Measurements from ENCODE around the gene ACBD3.
A peak's percentile ranks its signal among the peaks of the same experiment; 100 is the strongest.

ACBD3 gene

GRCh38 chr1:226181996-226182714 is 4.4 kb downstream of the ACBD3 start:
- peaks cover 96% of the 10 kb centered on the region for H3K79me2 ChIP-seq (ENCODE audit: insufficient read depth, low read length)
- H2AFZ ChIP-seq (ENCODE audit: low read depth, low read length) = no peak overlapping the region
- TF ChIP-seq EZH2 (IDR thresholded peaks at IDR 0.05; ENCODE audit: borderline replicate concordance, low read depth, low read length, severe bottlenecking) = no peak
- TF ChIP-seq CTCF (IDR thresholded peaks at IDR 0.05; ENCODE audit: borderline replicate concordance, extremely low read depth, low read length, poor library complexity, severe bottlenecking) = no peak
- peaks cover 11% of the 10 kb centered on the region for H3K36me3 ChIP-seq (ENCODE audit: insufficient read depth, low read length)
- H4K20me1 ChIP-seq (ENCODE audit: insufficient read depth, low read length) = peaks cover 11% of the 10 kb centered on the region; the same call in 1 of the 2 replicates
- H3K4me2 ChIP-seq (ENCODE audit: insufficient read depth, low read length) = peak overlapping the region; percentile 10; the same call in 1 of the 2 replicates
- no peaks in the 10 kb centered on the region for H3K27me3 ChIP-seq (ENCODE audit: insufficient read depth, low read length, poor library complexity)
- DNase-seq = no peak
- H3K9me3 ChIP-seq (ENCODE audit: insufficient read depth, low read length, severe bottlenecking) = no peaks in the 10 kb centered on the region
- H3K9ac ChIP-seq (ENCODE audit: low read depth, low read length) = no peak overlapping the region
- peaks cover 39% of the 10 kb centered on the region for H3K4me1 ChIP-seq (ENCODE audit: insufficient read depth, low read length)
- H3K4me3 ChIP-seq (ENCODE audit: low read depth in 1 of 2, low read length in 2 of 2) = no peak overlapping the region
- no peak for ATAC-seq (ENCODE audit: insufficient read depth, low read depth)
- no peak overlapping the region for H3K27ac ChIP-seq (ENCODE audit: low read length)

GRCh38 chr1:226176870-226177269 is 9.7 kb downstream of the ACBD3 start:
- no peak for TF ChIP-seq CTCF (IDR thresholded peaks at IDR 0.05; ENCODE audit: borderline replicate concordance, extremely low read depth, low read length, poor library complexity, severe bottlenecking)
- TF ChIP-seq EZH2 (IDR thresholded peaks at IDR 0.05; ENCODE audit: borderline replicate concordance, low read depth, low read length, severe bottlenecking) = no peak
- peaks cover 7% of the 10 kb centered on the region; the same call in 1 of the 2 replicates for H3K4me1 ChIP-seq (ENCODE audit: insufficient read depth, low read length)
- H2AFZ ChIP-seq (ENCODE audit: low read depth, low read length) = no peak overlapping the region
- H3K4me2 ChIP-seq (ENCODE audit: insufficient read depth, low read length) = no peak overlapping the region
- no peaks in the 10 kb centered on the region for H3K27me3 ChIP-seq (ENCODE audit: insufficient read depth, low read length, poor library complexity)
- H3K36me3 ChIP-seq (ENCODE audit: insufficient read depth, low read length) = peaks cover 16% of the 10 kb centered on the region
- H3K79me2 ChIP-seq (ENCODE audit: insufficient read depth, low read length) = peaks cover 88% of the 10 kb centered on the region
- no peak overlapping the region for H3K4me3 ChIP-seq (ENCODE audit: low read depth in 1 of 2, low read length in 2 of 2)
- DNase-seq (no peak), ATAC-seq (ENCODE audit: insufficient read depth, low read depth) (no peak)
- peaks cover 19% of the 10 kb centered on the region; the same call in 1 of the 2 replicates for H4K20me1 ChIP-seq (ENCODE audit: insufficient read depth, low read length)
- H3K9me3 ChIP-seq (ENCODE audit: insufficient read depth, low read length, severe bottlenecking) = no peaks in the 10 kb centered on the region
- H3K9ac ChIP-seq (ENCODE audit: low read depth, low read length) = no peak overlapping the region
- H3K27ac ChIP-seq (ENCODE audit: low read length) = no peak overlapping the region

- Histone ChIP-seq H3K4me1 (ENCODE audit: insufficient read depth, low read length) (no peaks in the 10 kb centered on the region), H3K79me2 (ENCODE audit: insufficient read depth, low read length) (peaks cover 78% of the 10 kb centered on the region), H3K36me3 (ENCODE audit: insufficient read depth, low read length) (peaks cover 5% of the 10 kb centered on the region), H2AFZ (ENCODE audit: low read depth, low read length) (no peak overlapping the region), H3K27ac (ENCODE audit: low read length) (no peak overlapping the region), H3K27me3 (ENCODE audit: insufficient read depth, low read length, poor library complexity) (no peaks in the 10 kb centered on the region), H3K4me2 (ENCODE audit: insufficient read depth, low read length) (no peak overlapping the region), H3K9ac (ENCODE audit: low read depth, low read length) (no peak overlapping the region), H3K9me3 (ENCODE audit: insufficient read depth, low read length, severe bottlenecking) (no peaks in the 10 kb centered on the region), H3K4me3 (ENCODE audit: low read depth in 1 of 2, low read length in 2 of 2) (no peak overlapping the region), H4K20me1 (ENCODE audit: insufficient read depth, low read length) (peaks cover 13% of the 10 kb centered on the region; the same call in 1 of the 2 replicates)
- TF ChIP-seq EZH2 (IDR thresholded peaks at IDR 0.05; ENCODE audit: borderline replicate concordance, low read depth, low read length, severe bottlenecking) = no peak
- TF ChIP-seq CTCF (IDR thresholded peaks at IDR 0.05; ENCODE audit: borderline replicate concordance, extremely low read depth, low read length, poor library complexity, severe bottlenecking) = no peak
- ATAC-seq (ENCODE audit: insufficient read depth, low read depth) = no peak
- no peak for DNase-seq
Observed at GRCh38 chr1:226172589-226172988, 14.0 kb downstream of the ACBD3 start.
